Measurements from ENCODE around the gene OR9I1. TPM values are rescaled to one million over a fixed set of nuclear protein-coding genes. Genes with fewer than 3 reads are reported as not detected.

Gene OR9I1
- total and polyA plus RNA-seq, 2 donors (not counting 3 experiments of a cell fraction or from before 2014, with no cell fraction given): not detected

- TF ChIP-seq JUN (IDR thresholded peaks at IDR 0.05; ENCODE audit: borderline replicate concordance, insufficient read depth, insufficient read length, low read depth) (no peak), POLR2A (IDR thresholded peaks at IDR 0.05; ENCODE audit: low read depth, low read length) (no peak), FOS (IDR thresholded peaks at IDR 0.05; ENCODE audit: borderline replicate concordance, insufficient read depth, low read length) (no peak), GATA2 (IDR thresholded peaks at IDR 0.05; ENCODE audit: insufficient read depth, insufficient read length, low read depth, low read length) (no peak), POLR2AphosphoS5 (IDR thresholded peaks at IDR 0.05; ENCODE audit: insufficient read depth, low read depth, low read length) (no peak), MYC (IDR thresholded peaks at IDR 0.05; ENCODE audit: low read depth, low read length) (no peak), MAX (IDR thresholded peaks at IDR 0.05; ENCODE audit: insufficient read depth, insufficient read length) (no peak), EZH2 (IDR thresholded peaks at IDR 0.05; ENCODE audit: borderline replicate concordance, low read depth, low read length, severe bottlenecking) (no peak)
- TF ChIP-seq, protein P1, sequence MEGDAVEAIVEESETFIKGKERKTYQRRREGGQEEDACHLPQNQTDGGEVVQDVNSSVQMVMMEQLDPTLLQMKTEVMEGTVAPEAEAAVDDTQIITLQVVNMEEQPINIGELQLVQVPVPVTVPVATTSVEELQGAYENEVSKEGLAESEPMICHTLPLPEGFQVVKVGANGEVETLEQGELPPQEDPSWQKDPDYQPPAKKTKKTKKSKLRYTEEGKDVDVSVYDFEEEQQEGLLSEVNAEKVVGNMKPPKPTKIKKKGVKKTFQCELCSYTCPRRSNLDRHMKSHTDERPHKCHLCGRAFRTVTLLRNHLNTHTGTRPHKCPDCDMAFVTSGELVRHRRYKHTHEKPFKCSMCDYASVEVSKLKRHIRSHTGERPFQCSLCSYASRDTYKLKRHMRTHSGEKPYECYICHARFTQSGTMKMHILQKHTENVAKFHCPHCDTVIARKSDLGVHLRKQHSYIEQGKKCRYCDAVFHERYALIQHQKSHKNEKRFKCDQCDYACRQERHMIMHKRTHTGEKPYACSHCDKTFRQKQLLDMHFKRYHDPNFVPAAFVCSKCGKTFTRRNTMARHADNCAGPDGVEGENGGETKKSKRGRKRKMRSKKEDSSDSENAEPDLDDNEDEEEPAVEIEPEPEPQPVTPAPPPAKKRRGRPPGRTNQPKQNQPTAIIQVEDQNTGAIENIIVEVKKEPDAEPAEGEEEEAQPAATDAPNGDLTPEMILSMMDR (IDR thresholded peaks at IDR 0.05; ENCODE audit: extremely low read depth in 1 of 2, insufficient read depth in 1 of 2, low read depth in 1 of 2, low read length in 2 of 2): no peak
- BruUV-seq (replicated peaks): no TSS peak
- Histone ChIP-seq H3K4me3 (replicated peaks in 1 of 3; ENCODE audit: insufficient read depth in 1 of 3, low read depth in 1 of 3, low read length in 3 of 3) (no peak overlapping the region), H3K36me3 (ENCODE audit: control insufficient read depth in 2 of 2, extremely low read depth in 1 of 2, insufficient read depth in 2 of 2, low read length in 2 of 2) (no peaks in the 10 kb centered on the region), H3K79me2 (ENCODE audit: control insufficient read depth, insufficient read depth, low read length) (no peaks in the 10 kb centered on the region), H3K9ac (replicated peaks; ENCODE audit: extremely low read depth, insufficient read depth, low read length) (no peak overlapping the region), H3K27me3 (ENCODE audit: control insufficient read depth in 2 of 2, insufficient read depth in 2 of 2, low read length in 2 of 2) (no peaks in the 10 kb centered on the region), H2AFZ (ENCODE audit: low read depth, low read length) (no peak overlapping the region), H3K9me3 (replicated peaks; ENCODE audit: control insufficient read depth, insufficient read depth, low read length) (no peaks in the 10 kb centered on the region), H3K9me1 (replicated peaks; ENCODE audit: control insufficient read depth, extremely low read depth, insufficient read depth, low read length) (no peaks in the 10 kb centered on the region), H3K27ac (ENCODE audit: insufficient read depth, low read depth, low read length) (no peak overlapping the region), H4K20me1 (replicated peaks; ENCODE audit: control insufficient read depth, extremely low read depth, insufficient read depth, low read length) (no peaks in the 10 kb centered on the region), H3K4me1 (ENCODE audit: control insufficient read depth, extremely low read depth, insufficient read depth, low read length) (no peaks in the 10 kb centered on the region), H3K4me2 (ENCODE audit: insufficient read depth, low read length) (no peak overlapping the region)
- DNase-seq (ENCODE audit: low read depth, low spot score) (no peak), FAIRE-seq (no peak)
- intact Hi-C loops (cut with micrococcal nuclease) (no loop called here), dilution Hi-C loops (cut with MboI; ENCODE audit: extremely low pct_ligation_motif_present, low sequenced_read_pairs) (no loop called here)
- ChIA-PET POLR2A (no interaction called here), CTCF (no interaction called here)
These were observed 40.3 kb upstream of the OR9I1 start for GRCh38 chr11:58165504-58166106.
